Measurements from ENCODE around the gene CWC27. TPM values are rescaled to one million over a fixed set of nuclear protein-coding genes. Genes with fewer than 3 reads are reported as not detected.

Gene CWC27
- total and polyA plus RNA-seq, 9 of the 15 experiments (the other 6 are each of a cell fraction or from before 2014, with no cell fraction given) = 19.7 to 49.3 (median 38.3) TPM

- Histone ChIP-seq H3K27me3 (ENCODE audit: control insufficient read depth in 2 of 2, insufficient read depth in 2 of 2, low read length in 2 of 2) (no peaks in the 10 kb centered on the region), H3K4me2 (ENCODE audit: insufficient read depth, low read length) (no peak overlapping the region), H3K9me3 (replicated peaks; ENCODE audit: control insufficient read depth, insufficient read depth, low read depth, low read length) (no peaks in the 10 kb centered on the region; the same call in 1 of the 2 replicates), H3K4me3 (no peak overlapping the region), H3K9me1 (ENCODE audit: control insufficient read depth, insufficient read depth, low read length) (no peaks in the 10 kb centered on the region), H4K20me1 (replicated peaks; ENCODE audit: control insufficient read depth, insufficient read depth, low read length) (no peaks in the 10 kb centered on the region), H3K4me1 (replicated peaks in 1 of 2; ENCODE audit: control insufficient read depth in 2 of 2, insufficient read depth in 2 of 2, low read length in 2 of 2) (peaks cover 0 to 7% of the 10 kb centered on the region in 2 experiments; a peak in 1 of 5 replicates), H3K27ac (ENCODE audit: extremely low read depth, low read depth, low read length) (no peak overlapping the region), H2AFZ (ENCODE audit: low read depth, low read length) (no peak overlapping the region), H3K36me3 (ENCODE audit: control insufficient read depth, insufficient read depth, low read length) (no peaks in the 10 kb centered on the region; the same call in 2 of the 3 replicates), H3K79me2 (ENCODE audit: control insufficient read depth, insufficient read depth, low read length) (no peaks in the 10 kb centered on the region), H3K9ac (ENCODE audit: insufficient read depth in 1 of 2, low read depth in 2 of 2, low read length in 2 of 2) (no peak overlapping the region)
- POLR2A ChIA-PET = interaction anchor here (0.6 to 0.9 kb wide), 2 partner anchors 17 to 76 kb away, joined by 3 read pairs; no protein-coding TSS in a partner anchor
- no peak for FAIRE-seq
- ATAC-seq = peak; percentile 41; the same call in 1 of the 3 replicates
- CTCF ChIA-PET (ENCODE audit: low intra/inter-chr PET ratio) = no interaction called here
- intact Hi-C loops (cut with micrococcal nuclease) = no loop called here
- WGBS (ENCODE audit: insufficient coverage, low coverage, missing lambda C conversion rate) = 21% methylated on average over 2 of the region's 2 CpGs
- in situ Hi-C loops (cut with MboI) = loop anchor here (25.0 kb wide), 1 partner anchor 514 kb away; the partner anchor contains the start of gene ADAMTS6
- TF ChIP-seq ATF2 (CRISPR knock-in tag; IDR thresholded peaks at IDR 0.05) (no peak), CBFA2T3 (IDR thresholded peaks at IDR 0.05) (0 out of 2 replicates have a peak, but pooled peaks have one; percentile 13)
- no TSS peak for BruUV-seq (replicated peaks)
- DNase-seq (ENCODE audit: extremely low read depth in 1 of 4, low spot score in 3 of 4) = peak in 2 of 4 experiments; percentile 8 to 13
Observed at GRCh38 chr5:64973215-64973614, 204.5 kb downstream of the CWC27 start.

GRCh38 chr5:64977779-64978178 lies 209.0 kb downstream of the CWC27 start:
- H3K27me3 ChIP-seq (ENCODE audit: control insufficient read depth in 2 of 2, insufficient read depth in 2 of 2, low read length in 2 of 2) = no peaks in the 10 kb centered on the region
- no peak for ATAC-seq
- H3K9me3 ChIP-seq (replicated peaks; ENCODE audit: control insufficient read depth, insufficient read depth, low read depth, low read length) = no peaks in the 10 kb centered on the region
- WGBS (ENCODE audit: insufficient coverage, low coverage, missing lambda C conversion rate) = 33% methylated on average over 1 of the region's 1 CpG
- no TSS peak for BruUV-seq (replicated peaks)
- intact Hi-C loops (cut with micrococcal nuclease) = no loop called here
- no peak overlapping the region for H3K9ac ChIP-seq (ENCODE audit: insufficient read depth in 1 of 2, low read depth in 2 of 2, low read length in 2 of 2)
- H3K4me1 ChIP-seq (replicated peaks in 1 of 2; ENCODE audit: control insufficient read depth in 2 of 2, insufficient read depth in 2 of 2, low read length in 2 of 2) = peaks cover 0 to 5% of the 10 kb centered on the region in 2 experiments; a peak in 1 of 5 replicates
- in situ Hi-C loops (cut with MboI) = no loop called here
- no peaks in the 10 kb centered on the region for H4K20me1 ChIP-seq (replicated peaks; ENCODE audit: control insufficient read depth, insufficient read depth, low read length)
- ChIA-PET POLR2A (no interaction called here), CTCF (ENCODE audit: low intra/inter-chr PET ratio) (no interaction called here)
- no peaks in the 10 kb centered on the region; the same call in 2 of the 3 replicates for H3K36me3 ChIP-seq (ENCODE audit: control insufficient read depth, insufficient read depth, low read length)
- no peaks in the 10 kb centered on the region for H3K9me1 ChIP-seq (ENCODE audit: control insufficient read depth, insufficient read depth, low read length)
- no peak overlapping the region for H3K4me2 ChIP-seq (ENCODE audit: insufficient read depth, low read length)
- DNase-seq (ENCODE audit: extremely low read depth in 1 of 4, low spot score in 3 of 4) = peak in 2 of 4 experiments; percentile 5 to 6
- FAIRE-seq = no peak
- no peak overlapping the region for H2AFZ ChIP-seq (ENCODE audit: low read depth, low read length)
- TF ChIP-seq ATF3 (IDR thresholded peaks at IDR 0.05) (peak; percentile 29), ATF3 (CRISPR knock-in tag; conservative IDR thresholded peaks at IDR 0.05) (no peak), NR3C1 (CRISPR knock-in tag; IDR thresholded peaks at IDR 0.05) (no peak), ZBTB43 (CRISPR knock-in tag; IDR thresholded peaks at IDR 0.05) (no peak), E2F5 (CRISPR knock-in tag; IDR thresholded peaks at IDR 0.05) (no peak), RAD51 (IDR thresholded peaks at IDR 0.05; ENCODE audit: borderline replicate concordance, low read depth) (no peak), BRD9 (IDR thresholded peaks at IDR 0.05; ENCODE audit: low read depth, partially characterized antibody) (no peak), TRIM28 (IDR thresholded peaks at IDR 0.05) (no peak), GABPB1 (CRISPR knock-in tag; IDR thresholded peaks at IDR 0.05) (no peak), SPI1 (IDR thresholded peaks at IDR 0.05; ENCODE audit: borderline replicate concordance, low read depth, low read length) (no peak)
- H3K4me3 ChIP-seq = no peak overlapping the region
- no peak overlapping the region for H3K27ac ChIP-seq (ENCODE audit: extremely low read depth, low read depth, low read length)
- H3K79me2 ChIP-seq (ENCODE audit: control insufficient read depth, insufficient read depth, low read length) = no peaks in the 10 kb centered on the region

All from K562 (cell line).